C4-2B (cell line): ENCODE data around the gene RGPD8.
"Not testable (repeated sequence)": the region's sequence is repeated elsewhere in the genome, so short reads cannot be mapped to it uniquely, and the experiment has no call there.

Source experiments
- H3K27ac ChIP-seq: fragments of 450-650 bp; 2 replicates; pipeline ENCODE4 v1.5.1; 2017
- CTCF ChIP-seq: fragments of 450-650 bp; conservative IDR thresholded peaks from 2 replicates; pipeline ENCODE4 v1.5.1; 2017; ENCODE audit warnings: mild to moderate bottlenecking
- ZFX ChIP-seq: fragments of 450-650 bp; IDR thresholded peaks from 2 replicates; pipeline ENCODE4 v1.6.1; 2017

The RGPD8 gene

GRCh38 chr2:112354335-112354734, 79.1 kb downstream of the RGPD8 start:
- not testable (repeated sequence) for H3K27ac ChIP-seq

DNA sequence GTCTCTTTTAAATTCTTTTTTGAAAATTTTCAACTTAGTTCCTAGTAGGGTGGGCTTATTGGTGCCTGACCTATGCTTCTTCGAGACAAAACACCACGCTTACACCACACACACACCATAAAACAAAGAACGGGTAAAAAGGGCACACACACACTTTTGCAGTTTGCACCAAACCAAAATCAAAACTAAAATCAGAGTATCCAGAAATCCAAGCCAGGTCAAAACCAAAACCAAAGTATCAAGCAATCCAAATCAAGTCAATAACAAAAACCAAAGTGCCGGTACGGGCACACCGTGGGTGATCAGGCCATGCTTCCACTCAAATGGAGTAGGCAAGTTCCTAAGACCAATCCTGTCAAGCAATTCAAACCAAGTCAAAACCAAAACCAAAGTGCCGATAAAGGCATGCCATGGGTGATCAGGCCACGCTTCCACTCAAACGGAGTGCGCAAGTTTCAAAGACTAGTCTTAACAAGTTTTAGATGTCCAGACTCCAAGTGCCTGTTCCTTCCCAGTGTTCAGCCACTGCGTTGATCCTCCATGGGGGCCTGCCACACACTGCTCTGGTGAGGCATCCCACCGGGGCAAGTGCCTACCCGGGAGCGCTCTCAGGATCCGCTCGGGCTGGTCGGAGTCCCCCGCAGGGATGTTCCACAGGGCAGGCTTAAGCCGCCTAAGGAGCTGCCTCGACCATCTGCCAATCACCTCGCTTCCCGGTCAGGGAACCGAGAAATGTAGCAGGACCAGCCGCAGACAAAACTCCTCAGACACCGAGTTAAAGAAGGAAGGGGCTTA, 80.4 kb downstream of the RGPD8 start:
- H3K27ac ChIP-seq = not testable (repeated sequence)

DNA sequence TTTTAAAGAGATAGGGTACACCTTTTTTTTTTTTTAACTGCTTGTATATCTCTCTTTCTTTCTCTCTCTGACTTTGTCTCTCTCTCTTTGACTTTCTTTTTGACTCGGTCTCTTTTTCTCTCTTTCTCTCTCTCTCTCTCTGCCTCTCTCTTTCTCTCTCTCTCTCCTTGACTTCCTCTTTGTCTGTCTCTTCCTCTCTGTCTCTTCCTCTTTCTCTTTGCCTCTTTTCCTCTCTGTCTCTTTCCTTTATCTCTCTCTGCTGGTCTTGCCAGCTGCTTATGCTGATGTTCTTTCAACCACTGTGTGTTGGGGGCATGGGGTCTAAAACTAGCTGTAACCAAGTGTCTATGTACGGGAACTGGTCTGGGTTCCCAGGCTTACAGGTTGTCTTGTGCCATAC, 81.2 kb downstream of the RGPD8 start:
- H3K27ac ChIP-seq = not testable (repeated sequence)

DNA sequence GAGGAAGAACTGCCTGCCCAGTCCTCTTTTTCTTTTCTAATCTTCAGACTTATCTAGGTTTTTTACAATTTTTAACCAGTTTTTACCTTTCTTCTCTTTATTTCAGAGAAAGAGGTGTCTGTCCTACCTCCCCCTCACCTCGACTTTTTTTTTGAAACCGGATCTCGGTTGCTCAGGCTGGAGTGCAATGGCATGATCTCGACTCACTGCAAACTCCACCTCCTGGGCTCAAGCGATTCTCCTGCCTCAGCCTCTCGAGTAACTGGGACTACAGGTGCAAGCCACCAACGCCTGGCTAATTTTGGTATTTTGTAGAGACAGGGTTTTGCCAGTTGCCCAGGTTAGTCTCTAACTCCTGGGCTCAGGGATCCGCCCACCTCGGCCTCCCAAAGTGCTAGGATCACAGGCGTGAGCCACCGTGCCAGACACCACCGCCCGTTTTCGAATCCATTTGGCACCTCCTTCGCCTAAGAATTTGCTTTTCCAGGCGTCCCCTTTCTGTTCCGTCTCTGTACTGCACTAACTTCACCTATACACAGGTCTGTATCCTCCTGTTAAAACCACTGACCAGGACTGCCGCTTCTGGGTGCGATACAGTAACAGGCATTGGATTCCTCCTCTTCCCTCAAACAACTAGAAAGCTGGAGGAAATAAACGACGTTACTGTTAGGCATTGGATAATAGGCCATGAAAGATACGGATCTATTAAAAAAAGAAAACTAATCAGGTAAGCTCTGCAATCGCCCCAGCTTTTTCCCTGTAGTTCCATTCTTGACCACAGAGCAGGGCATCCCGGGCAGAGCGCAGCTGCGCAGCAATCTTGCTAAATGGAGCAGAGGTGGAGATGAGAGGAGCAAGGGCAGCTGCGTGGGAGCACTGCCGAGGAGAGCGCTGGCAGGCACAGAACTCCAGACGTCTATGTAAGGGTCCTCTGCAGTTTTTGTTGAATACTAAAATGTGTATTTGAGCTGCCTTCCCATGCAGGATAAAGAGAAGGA, 88.1 kb downstream of the RGPD8 start:
- TF ChIP-seq CTCF (peak; percentile 29), ZFX (no peak)
- no peak overlapping the region for H3K27ac ChIP-seq

DNA sequence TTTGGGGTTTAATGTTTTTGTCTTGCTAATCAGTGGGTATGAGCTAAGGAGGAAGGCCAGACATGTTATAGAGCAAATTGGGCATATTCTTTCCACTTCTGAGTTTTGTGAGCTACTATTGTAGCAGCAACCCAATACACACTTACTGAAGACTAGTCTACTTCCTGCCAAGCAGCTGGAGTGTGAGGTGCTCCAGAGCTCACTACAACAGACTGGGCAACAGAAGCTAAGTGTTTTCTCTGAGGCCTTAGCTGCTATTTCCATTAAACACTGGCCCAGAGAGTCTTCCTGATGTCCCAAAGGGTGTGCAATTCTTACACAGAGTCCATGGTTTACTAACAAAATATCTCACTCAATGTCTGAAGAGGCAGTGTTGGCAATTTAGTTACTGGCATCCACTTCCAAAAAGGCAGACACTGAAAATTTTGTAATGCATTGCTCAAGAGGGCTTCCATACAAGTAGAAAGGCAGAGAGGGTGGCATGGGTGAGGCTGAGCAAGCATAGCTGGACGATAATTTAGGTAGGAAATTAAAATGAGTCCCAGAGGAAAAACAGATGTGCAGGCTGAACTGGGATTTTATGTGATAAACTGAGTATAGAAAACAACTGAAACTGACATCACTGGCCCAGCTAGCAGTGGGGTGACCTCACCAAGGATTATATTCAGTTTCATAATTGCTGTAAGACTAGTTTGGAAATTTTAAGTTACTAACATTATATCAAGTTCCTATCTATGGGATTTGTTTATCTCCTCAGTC, 89.4 kb downstream of the RGPD8 start:
- TF ChIP-seq CTCF = no peak
- TF ChIP-seq ZFX = no peak
- no peak overlapping the region for H3K27ac ChIP-seq

DNA sequence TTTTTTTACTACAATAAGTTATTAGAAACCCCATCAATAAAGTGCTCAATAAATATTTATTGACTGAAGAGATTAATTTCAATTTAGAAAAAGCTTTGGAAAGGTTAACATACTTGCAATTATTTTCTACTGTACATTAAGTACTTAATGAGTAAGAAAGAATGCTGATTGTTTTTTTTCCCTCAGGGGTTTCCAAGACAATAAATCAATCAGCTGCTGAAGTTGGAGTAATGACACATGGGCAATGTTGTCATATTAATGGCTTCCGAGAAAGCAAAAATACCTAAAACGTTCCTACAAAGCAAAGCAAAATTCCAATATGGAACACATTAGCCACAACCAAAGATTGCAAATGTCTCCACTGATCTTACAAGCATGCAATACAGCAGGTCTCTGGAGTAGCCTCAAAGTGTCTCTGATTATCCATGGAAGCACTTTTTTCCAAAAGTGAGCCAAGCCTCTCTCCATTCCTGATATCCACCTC, 91.3 kb downstream of the RGPD8 start:
- H3K27ac ChIP-seq = no peak overlapping the region
- no peak for TF ChIP-seq ZFX
- TF ChIP-seq CTCF = no peak

GRCh38 chr2:112340475-112341267, 92.8 kb downstream of the RGPD8 start:
- TF ChIP-seq ZFX = no peak
- no peak for TF ChIP-seq CTCF

GRCh38 chr2:112339986-112340385, 93.5 kb downstream of the RGPD8 start:
- no peak overlapping the region for H3K27ac ChIP-seq
- TF ChIP-seq ZFX (no peak), CTCF (no peak)

More at GRCh38 chr2:112340475-112341267, 92.8 kb downstream of the RGPD8 start:
- no peak overlapping the region for H3K27ac ChIP-seq
